Measurements from ENCODE around the gene PRSS36. TPM values are rescaled to one million over a fixed set of nuclear protein-coding genes. Genes with fewer than 3 reads are reported as not detected.
"Not testable (repeated sequence)": the region's sequence is repeated elsewhere in the genome, so short reads cannot be mapped to it uniquely, and the experiment has no call there.

PRSS36 gene
- total RNA-seq, 2 experiments from 2014 or later = 0.24 TPM; not detected in 1

DNA sequence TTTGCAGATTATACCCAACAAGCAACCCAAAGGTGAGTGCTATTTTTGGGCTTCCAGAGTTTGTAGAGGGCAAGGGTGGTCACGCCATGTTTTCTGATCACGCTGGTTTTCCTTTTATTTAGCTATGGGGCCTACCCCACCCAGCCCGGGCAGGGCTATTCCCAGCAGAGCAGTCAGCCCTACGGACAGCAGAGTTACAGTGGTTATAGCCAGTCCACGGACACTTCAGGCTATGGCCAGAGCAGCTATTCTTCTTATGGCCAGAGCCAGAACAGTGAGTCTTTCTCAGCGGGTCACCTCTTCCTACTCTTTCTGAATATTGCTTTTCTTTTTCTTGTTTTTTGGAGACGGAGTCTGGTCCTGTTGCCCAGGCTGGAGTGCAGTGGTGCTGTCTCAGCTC, 32.5 kb upstream of the PRSS36 start:
- POLR2A ChIA-PET = interaction anchor here (0.8 to 1.3 kb wide), 8 partner anchors 11 to 40 kb away, joined by 3 to 5 read pairs (median 3); partner anchors contain the start of gene PYCARD
- no peak for DNase-seq
- peak overlapping the region; percentile 86 for H3K4me3 Mint-ChIP-seq

DNA sequence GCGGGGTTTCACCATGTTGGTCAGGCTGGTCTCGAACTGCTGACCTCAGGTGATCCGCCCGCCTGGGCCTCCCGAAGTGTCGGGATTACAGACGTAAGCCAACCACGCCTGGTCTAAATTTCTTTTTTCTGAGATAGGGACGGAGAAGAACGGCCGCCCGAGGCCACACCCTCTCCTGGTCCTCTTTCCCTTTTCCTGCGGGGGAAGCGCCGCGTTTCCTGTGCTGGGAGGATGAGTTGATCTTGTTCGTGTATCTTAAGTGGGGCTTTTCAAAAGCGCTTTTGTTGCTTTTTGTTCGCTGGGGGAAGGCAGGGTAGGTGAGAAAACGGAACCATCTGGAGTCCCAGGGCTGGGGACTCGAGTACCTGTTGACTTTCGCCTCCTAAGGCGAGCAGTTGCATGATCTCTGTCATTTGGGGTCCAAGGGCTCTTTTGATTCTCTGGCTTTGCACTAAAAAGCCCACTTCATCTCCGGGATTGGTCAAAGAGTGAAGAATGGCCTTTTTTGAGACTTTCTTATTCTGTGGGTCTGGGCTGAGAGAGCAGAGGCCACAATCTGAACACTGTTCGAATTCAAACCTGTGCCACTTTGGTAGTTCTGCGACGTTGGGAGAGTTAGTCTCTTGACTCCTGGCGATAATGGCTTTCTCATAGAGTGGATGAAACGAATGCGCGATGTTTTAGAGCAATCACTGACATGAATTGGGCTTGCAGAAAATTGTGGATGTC, 31.4 kb upstream of the PRSS36 start:
- H3K27ac Mint-ChIP-seq = peak overlapping the region; percentile 99
- ChIA-PET POLR2A (interaction anchor here (0.8 to 4.1 kb wide), 18 partner anchors 8 to 696 kb away, joined by 3 to 44 read pairs (median 6); partner anchors contain the start of genes KAT8, PRSS8, PYCARD and ZNF267), CTCF (interaction anchor here (2.1 kb wide), 1 partner anchor 39 kb away, joined by 14 read pairs; no protein-coding TSS in a partner anchor)
- peaks cover 4% of the 10 kb centered on the region for H3K27me3 Mint-ChIP-seq
- intact Hi-C loops (cut with micrococcal nuclease) = no loop called here
- DNase-seq = peak; percentile 61
- peak overlapping the region; percentile 86 for H3K4me3 Mint-ChIP-seq
- H3K4me1 Mint-ChIP-seq (ENCODE audit: low read depth) = peaks cover 58% of the 10 kb centered on the region
- peaks cover 59% of the 10 kb centered on the region for H3K36me3 Mint-ChIP-seq
- H3K9me3 Mint-ChIP-seq = no peaks in the 10 kb centered on the region

More for the DNA sequence above, 32.5 kb upstream of the PRSS36 start:
- CTCF ChIA-PET = interaction anchor here (0.8 to 1.3 kb wide), 2 partner anchors 40 to 198 kb away, joined by 3 to 6 read pairs; partner anchors contain the start of gene HSD3B7
- intact Hi-C loops (cut with micrococcal nuclease) = no loop called here
- H3K4me1 Mint-ChIP-seq (ENCODE audit: low read depth) = peaks cover 63% of the 10 kb centered on the region
- H3K36me3 Mint-ChIP-seq = peaks cover 70% of the 10 kb centered on the region
- H3K27ac Mint-ChIP-seq = peak overlapping the region; percentile 81
- H3K9me3 Mint-ChIP-seq = no peaks in the 10 kb centered on the region
- H3K27me3 Mint-ChIP-seq = peaks cover 4% of the 10 kb centered on the region

DNA sequence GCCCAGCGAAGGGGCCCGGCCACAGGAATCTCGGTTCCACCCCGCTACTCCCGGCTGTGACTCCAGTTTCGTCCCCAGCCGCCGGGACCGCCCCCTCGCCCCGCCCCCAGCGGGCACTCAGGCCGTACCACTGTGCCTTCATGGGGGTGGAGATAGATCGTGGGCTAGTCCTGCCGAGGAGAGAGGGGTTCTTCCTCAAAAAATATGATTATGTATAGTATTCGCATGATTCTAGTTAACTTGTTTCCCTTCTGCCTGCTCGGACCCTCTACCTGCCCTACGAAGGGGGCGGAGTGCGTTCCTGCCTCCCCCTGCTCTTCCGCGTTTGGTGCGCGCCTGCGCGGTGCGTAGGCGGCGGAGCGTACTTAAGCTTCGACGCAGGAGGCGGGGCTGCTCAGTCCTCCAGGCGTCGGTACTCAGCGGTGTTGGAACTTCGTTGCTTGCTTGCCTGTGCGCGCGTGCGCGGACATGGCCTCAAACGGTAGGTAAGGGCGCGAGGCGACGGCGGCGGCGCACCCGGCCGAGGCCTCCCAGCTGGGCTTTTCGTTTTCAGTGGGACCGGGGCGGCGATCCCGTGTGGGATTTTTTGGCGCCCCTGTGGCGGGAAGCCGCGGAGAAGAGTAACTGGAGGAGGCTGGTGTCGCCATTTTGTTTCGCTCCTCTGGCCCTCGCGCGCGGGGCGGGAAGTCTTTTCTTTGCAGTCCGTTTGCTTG, 30.0 kb upstream of the PRSS36 start, which contains the start of gene FUS:
Gene FUS, plus strand, starts transcription at position 393 of the 713 bp plus-strand sequence. Its CDS starts 76 bp downstream, at position 469.
- Mint-ChIP-seq H3K9me3 (no peaks in the 10 kb centered on the region), H3K27me3 (peaks cover 4% of the 10 kb centered on the region), H3K27ac (peak within 1 kb of the TSS; percentile 99), H3K4me3 (peak within 1 kb of the TSS; percentile 86), H3K4me1 (ENCODE audit: low read depth) (peaks cover 44% of the 10 kb centered on the region), H3K36me3 (peaks cover 45% of the 10 kb centered on the region)
- DNase-seq = peak; percentile 93
- POLR2A ChIA-PET = interaction anchor here (0.5 to 4.1 kb wide), 29 partner anchors 10 to 697 kb away, joined by 3 to 44 read pairs (median 5); partner anchors contain the start of genes ARMC5, BCKDK, KAT8 and ORAI3
- intact Hi-C loops (cut with micrococcal nuclease) = loop anchor here (1.0 to 5.0 kb wide), 4 partner anchors 38 to 697 kb away; partner anchors contain the start of genes ZNF646 and ZNF668
- CTCF ChIA-PET = interaction anchor here (0.6 to 2.1 kb wide), 3 partner anchors 19 to 689 kb away, joined by 3 to 14 read pairs (median 4); no protein-coding TSS in a partner anchor

DNA sequence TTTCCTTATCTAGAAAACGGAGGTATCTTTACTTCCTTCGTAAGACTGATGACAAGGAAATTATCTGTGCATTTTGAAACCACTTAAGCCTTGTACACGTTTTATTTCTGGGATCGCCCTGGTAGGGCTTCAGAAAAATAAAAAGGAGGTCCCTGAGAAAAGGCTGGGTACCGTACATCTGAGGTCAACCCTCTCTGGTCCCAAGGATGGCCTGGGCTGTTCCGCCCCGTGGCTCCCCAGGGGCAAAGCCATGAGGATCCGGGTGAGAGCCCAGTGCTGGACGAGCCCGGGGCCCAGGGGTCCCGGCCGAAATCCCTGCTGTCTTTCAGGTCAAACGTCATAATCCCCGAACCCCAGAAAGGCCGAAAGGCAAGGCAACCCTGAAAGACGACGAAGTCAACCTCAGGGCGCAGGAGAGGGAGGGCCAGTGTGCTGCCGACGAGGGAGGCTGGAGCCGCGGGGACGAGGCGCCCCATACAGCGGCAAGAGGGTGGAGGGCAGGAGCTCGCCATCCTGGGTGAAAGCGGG, 29.4 kb upstream of the PRSS36 start:
- Mint-ChIP-seq H3K27me3 (peaks cover 4% of the 10 kb centered on the region), H3K27ac (peak overlapping the region; percentile 99), H3K4me1 (ENCODE audit: low read depth) (peaks cover 40% of the 10 kb centered on the region), H3K36me3 (peaks cover 41% of the 10 kb centered on the region), H3K9me3 (no peaks in the 10 kb centered on the region), H3K4me3 (peak overlapping the region; percentile 86)
- ChIA-PET POLR2A (interaction anchor here (0.5 to 4.1 kb wide), 22 partner anchors 10 to 694 kb away, joined by 3 to 44 read pairs (median 6); partner anchors contain the start of genes ARMC5, BCKDK, KAT8 and ORAI3), CTCF (interaction anchor here (0.6 to 2.1 kb wide), 3 partner anchors 19 to 689 kb away, joined by 3 to 14 read pairs (median 4); no protein-coding TSS in a partner anchor)
- no peak for DNase-seq
- intact Hi-C loops (cut with micrococcal nuclease) = loop anchor here (1.0 to 5.0 kb wide), 3 partner anchors 37 to 698 kb away; no protein-coding TSS in a partner anchor

DNA sequence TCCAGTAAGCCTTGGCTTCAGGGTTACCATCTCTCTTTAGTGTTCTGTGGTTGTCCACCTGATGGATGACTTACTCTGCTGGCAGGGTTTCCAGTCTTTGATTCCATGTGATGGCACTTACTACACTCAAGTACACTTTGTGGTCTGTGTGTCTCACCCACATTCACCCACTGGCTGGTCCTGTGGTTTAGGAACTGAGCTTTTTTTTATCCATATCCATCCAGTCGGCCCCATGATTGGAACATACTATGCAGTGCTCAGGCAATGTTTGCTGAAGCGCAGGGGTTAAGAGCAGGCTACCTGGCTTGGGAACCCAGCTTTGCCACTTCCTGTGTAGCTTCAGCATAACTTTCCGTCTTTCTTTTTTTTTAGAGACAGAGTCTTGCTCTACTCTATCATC, 27.3 kb upstream of the PRSS36 start:
- Mint-ChIP-seq H3K9me3 (no peaks in the 10 kb centered on the region), H3K4me1 (ENCODE audit: low read depth) (peaks cover 20% of the 10 kb centered on the region), H3K27me3 (peaks cover 4% of the 10 kb centered on the region), H3K27ac (peak overlapping the region; percentile 7), H3K4me3 (peak overlapping the region; percentile 38), H3K36me3 (peaks cover 20% of the 10 kb centered on the region)
- DNase-seq = peak; percentile 81
- intact Hi-C loops (cut with micrococcal nuclease) = loop anchor here (1.0 to 5.0 kb wide), 3 partner anchors 18 to 700 kb away; no protein-coding TSS in a partner anchor
- ChIA-PET POLR2A (interaction anchor here (1.1 to 4.1 kb wide), 3 partner anchors 12 to 25 kb away, joined by 3 to 15 read pairs (median 5); partner anchors contain the start of gene PYCARD), CTCF (interaction anchor here (1.1 to 3.0 kb wide), 3 partner anchors 32 to 363 kb away, joined by 4 to 18 read pairs (median 5); no protein-coding TSS in a partner anchor)

DNA sequence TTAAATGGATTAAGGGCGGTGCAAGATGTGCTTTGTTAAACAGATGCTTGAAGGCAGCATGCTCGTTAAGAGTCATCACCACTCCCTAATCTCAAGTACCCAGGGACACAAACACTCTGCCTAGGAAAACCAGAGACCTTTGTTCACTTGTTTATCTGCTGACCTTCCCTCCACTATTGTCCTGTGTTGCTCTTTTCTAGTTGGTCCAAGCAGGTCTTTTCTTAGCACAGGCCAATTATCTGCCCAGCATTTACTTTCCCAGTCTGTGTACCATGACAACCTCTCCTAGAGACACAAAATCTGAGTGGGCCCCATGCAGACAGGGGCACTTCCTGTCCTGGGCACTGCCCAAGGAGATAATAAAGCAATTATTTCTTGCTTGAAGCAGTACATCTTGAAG, 20.2 kb upstream of the PRSS36 start:
- H3K27me3 Mint-ChIP-seq; intact Hi-C loops (cut with micrococcal nuclease); DNase-seq; H3K9me3 Mint-ChIP-seq; H3K4me3 Mint-ChIP-seq; H3K4me1 Mint-ChIP-seq (ENCODE audit: low read depth); CTCF ChIA-PET; H3K27ac Mint-ChIP-seq; H3K36me3 Mint-ChIP-seq; POLR2A ChIA-PET: not testable (repeated sequence)

DNA sequence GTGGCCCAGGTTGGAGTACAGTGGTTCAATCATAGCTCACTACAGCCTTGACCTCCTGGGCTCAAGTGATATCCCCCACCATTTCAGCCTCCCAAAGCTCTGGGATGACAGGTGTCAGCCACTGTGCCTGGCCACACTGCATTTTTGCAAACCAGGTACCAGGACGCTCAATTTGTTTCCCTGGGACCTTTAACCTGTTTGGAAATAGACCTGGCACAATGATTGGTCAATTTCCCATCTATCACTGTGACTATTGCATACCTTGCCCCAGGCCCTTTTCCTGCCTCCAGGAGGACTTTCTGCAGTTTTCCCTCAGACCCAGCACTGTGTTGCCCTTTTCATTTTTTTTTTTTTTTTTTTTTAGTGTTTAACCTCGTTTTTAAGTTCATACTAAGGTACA, 19.0 kb upstream of the PRSS36 start:
- DNase-seq = no peak
- intact Hi-C loops (cut with micrococcal nuclease) = no loop called here
- ChIA-PET POLR2A (no interaction called here), CTCF (interaction anchor here (1.9 kb wide), 1 partner anchor 27 kb away, joined by 10 read pairs; no protein-coding TSS in a partner anchor)
- no peak overlapping the region for H3K4me3 Mint-ChIP-seq
- H3K36me3 Mint-ChIP-seq = no peaks in the 10 kb centered on the region
- no peak overlapping the region for H3K27ac Mint-ChIP-seq
- no peaks in the 10 kb centered on the region for H3K9me3 Mint-ChIP-seq
- no peaks in the 10 kb centered on the region for H3K4me1 Mint-ChIP-seq (ENCODE audit: low read depth)
- no peaks in the 10 kb centered on the region for H3K27me3 Mint-ChIP-seq

DNA sequence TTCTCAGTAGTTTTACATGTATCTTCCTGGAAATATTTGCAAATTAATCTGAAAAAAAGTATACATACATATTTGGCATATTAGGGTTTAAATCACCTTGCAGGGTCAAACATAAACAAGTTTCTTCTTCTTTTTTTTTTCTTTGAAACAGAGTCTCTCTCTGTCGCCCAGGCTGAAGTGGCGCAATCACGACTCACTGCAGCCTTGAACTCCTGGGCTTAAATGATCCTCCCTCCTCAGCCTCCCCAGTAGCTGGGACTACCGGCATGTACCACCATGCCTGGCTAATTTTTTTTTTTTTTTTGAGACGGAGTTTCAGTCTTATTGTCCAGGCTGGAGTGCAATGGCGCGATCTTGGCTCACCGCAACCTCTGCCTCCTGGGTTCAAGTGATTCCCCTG, 17.4 kb upstream of the PRSS36 start:
- ChIA-PET POLR2A (interaction anchor here (0.7 kb wide), 1 partner anchor 26 kb away, joined by 3 read pairs; no protein-coding TSS in a partner anchor), CTCF (interaction anchor here (1.0 to 1.9 kb wide), 2 partner anchors 9 to 25 kb away, joined by 4 to 10 read pairs; no protein-coding TSS in a partner anchor)
- no peak for DNase-seq
- Mint-ChIP-seq H3K27ac (no peak overlapping the region), H3K27me3 (no peaks in the 10 kb centered on the region), H3K4me3 (no peak overlapping the region), H3K4me1 (ENCODE audit: low read depth) (no peaks in the 10 kb centered on the region), H3K36me3 (no peaks in the 10 kb centered on the region), H3K9me3 (no peaks in the 10 kb centered on the region)
- intact Hi-C loops (cut with micrococcal nuclease) = no loop called here

DNA sequence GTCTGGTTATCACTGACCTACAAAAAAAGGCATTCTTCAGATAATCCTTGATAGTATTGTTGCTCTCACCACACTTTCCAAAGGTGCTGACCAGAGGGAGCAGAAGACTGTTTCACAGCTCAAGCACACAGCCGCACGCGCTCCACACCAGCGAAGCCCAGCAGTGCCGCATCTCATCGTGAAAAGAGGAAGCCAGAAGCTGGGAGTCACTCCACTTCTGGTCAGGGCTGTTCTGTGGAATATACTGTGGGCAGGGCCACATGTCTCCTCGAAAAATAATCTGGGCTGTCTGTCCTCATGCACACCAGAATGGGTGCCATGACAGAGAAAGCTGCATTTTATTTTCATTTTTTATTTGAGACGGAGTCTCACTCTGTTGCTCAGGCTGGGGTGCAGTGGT, 7.3 kb upstream of the PRSS36 start:
- Mint-ChIP-seq H3K4me1 (ENCODE audit: low read depth) (peaks cover 8% of the 10 kb centered on the region), H3K4me3 (no peak overlapping the region), H3K27ac (no peak overlapping the region), H3K9me3 (no peaks in the 10 kb centered on the region), H3K36me3 (no peaks in the 10 kb centered on the region), H3K27me3 (peaks cover 4% of the 10 kb centered on the region)
- ChIA-PET CTCF (interaction anchor here (1.3 to 3.0 kb wide), 3 partner anchors 8 to 203 kb away, joined by 3 to 17 read pairs (median 3); no protein-coding TSS in a partner anchor), POLR2A (interaction anchor here (0.5 kb wide), 1 partner anchor 15 kb away, joined by 3 read pairs; no protein-coding TSS in a partner anchor)
- no peak for DNase-seq
- intact Hi-C loops (cut with micrococcal nuclease) = no loop called here

DNA sequence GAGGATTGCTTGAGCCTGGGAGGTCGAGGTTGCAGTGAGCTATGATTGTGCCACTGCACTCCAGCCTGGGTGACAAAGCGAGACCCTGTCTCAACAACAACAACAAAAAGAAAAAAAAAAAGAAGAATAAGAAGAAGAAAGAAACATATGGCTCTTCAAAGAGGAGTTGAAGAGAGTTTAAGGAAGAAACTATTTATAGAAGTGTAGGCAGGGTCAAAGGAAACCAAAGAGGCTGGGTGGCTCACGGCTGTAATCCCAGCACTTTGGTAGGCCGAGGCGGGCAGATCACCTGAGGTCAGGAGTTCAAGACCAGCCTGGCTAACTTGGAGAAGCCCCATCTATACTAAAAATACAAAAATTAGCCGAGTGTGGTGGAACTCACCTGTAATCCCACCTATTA, 1.1 kb upstream of the PRSS36 start:
- CTCF ChIA-PET = interaction anchor here (1.9 kb wide), 1 partner anchor 9 kb away, joined by 8 read pairs; no protein-coding TSS in a partner anchor
- H3K9me3 Mint-ChIP-seq; H3K4me3 Mint-ChIP-seq; H3K27ac Mint-ChIP-seq; H3K27me3 Mint-ChIP-seq; DNase-seq; H3K36me3 Mint-ChIP-seq; intact Hi-C loops (cut with micrococcal nuclease); H3K4me1 Mint-ChIP-seq (ENCODE audit: low read depth); POLR2A ChIA-PET: not testable (repeated sequence)

DNA sequence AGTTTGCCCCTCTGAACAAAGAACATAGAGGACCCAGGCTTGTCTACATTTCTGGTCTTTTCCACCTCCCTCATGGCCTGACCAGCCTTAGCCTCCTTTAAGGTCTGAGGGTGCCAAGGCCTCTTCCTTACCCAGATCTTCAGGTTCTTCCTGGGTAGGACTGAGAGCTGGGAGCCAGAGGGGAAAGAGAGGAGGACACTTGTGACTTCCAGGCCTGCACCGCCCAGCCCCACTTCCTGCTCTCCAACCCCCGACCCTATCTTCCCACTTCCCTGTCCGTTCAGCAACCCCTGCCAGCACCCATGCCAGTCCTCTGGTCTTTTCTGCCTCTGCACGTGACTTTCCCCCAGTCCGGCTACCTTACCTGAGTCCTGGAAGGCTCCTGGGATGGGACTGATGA, 534 bp downstream of the PRSS36 start:
- POLR2A ChIA-PET = no interaction called here
- CTCF ChIA-PET = no interaction called here

More for the DNA sequence above, 534 bp downstream of the PRSS36 start:
- intact Hi-C loops (cut with micrococcal nuclease) = no loop called here
- Mint-ChIP-seq H3K4me3 (no peak overlapping the region), H3K27ac (no peak overlapping the region), H3K27me3 (peaks cover 4% of the 10 kb centered on the region), H3K9me3 (no peaks in the 10 kb centered on the region), H3K4me1 (ENCODE audit: low read depth) (no peaks in the 10 kb centered on the region), H3K36me3 (no peaks in the 10 kb centered on the region)
- no peak for DNase-seq

Measured in activated CD4-positive, alpha-beta memory T cell treated with anti-CD3 and anti-CD28 coated beads for 36 hours (primary cell).